ENCODE data around the gene CRACR2A. TPM values are rescaled to one million over a fixed set of nuclear protein-coding genes. Genes with fewer than 3 reads are reported as not detected.

Gene CRACR2A
- total RNA-seq, 1 donor from 2014 or later: 6.2 TPM

GRCh38 chr12:3568695-3569094 lies 184.2 kb downstream of the CRACR2A start:
- Histone ChIP-seq H3K27me3 (ENCODE audit: control insufficient read depth, insufficient read depth, low read length) (no peaks in the 10 kb centered on the region), H3K4me3 (ENCODE audit: low read depth, low read length) (no peak overlapping the region), H3K36me3 (ENCODE audit: control insufficient read depth, insufficient read depth, low read length) (no peaks in the 10 kb centered on the region)
- DNase-seq (ENCODE audit: low read depth): no peak
- TF ChIP-seq, protein P1, sequence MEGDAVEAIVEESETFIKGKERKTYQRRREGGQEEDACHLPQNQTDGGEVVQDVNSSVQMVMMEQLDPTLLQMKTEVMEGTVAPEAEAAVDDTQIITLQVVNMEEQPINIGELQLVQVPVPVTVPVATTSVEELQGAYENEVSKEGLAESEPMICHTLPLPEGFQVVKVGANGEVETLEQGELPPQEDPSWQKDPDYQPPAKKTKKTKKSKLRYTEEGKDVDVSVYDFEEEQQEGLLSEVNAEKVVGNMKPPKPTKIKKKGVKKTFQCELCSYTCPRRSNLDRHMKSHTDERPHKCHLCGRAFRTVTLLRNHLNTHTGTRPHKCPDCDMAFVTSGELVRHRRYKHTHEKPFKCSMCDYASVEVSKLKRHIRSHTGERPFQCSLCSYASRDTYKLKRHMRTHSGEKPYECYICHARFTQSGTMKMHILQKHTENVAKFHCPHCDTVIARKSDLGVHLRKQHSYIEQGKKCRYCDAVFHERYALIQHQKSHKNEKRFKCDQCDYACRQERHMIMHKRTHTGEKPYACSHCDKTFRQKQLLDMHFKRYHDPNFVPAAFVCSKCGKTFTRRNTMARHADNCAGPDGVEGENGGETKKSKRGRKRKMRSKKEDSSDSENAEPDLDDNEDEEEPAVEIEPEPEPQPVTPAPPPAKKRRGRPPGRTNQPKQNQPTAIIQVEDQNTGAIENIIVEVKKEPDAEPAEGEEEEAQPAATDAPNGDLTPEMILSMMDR (IDR thresholded peaks at IDR 0.05; ENCODE audit: insufficient read depth, low read length, poor library complexity, severe bottlenecking): no peak

GRCh38 chr12:3565985-3566384 lies 186.9 kb downstream of the CRACR2A start:
- no peak overlapping the region for H3K4me3 ChIP-seq (ENCODE audit: low read depth, low read length)
- DNase-seq (ENCODE audit: low read depth): no peak
- TF ChIP-seq, protein P1 (IDR thresholded peaks at IDR 0.05; ENCODE audit: insufficient read depth, low read length, poor library complexity, severe bottlenecking): no peak
- H3K27me3 ChIP-seq (ENCODE audit: control insufficient read depth, insufficient read depth, low read length): no peaks in the 10 kb centered on the region
- H3K36me3 ChIP-seq (ENCODE audit: control insufficient read depth, insufficient read depth, low read length): no peaks in the 10 kb centered on the region

Other genes starting within 250 kb of the CRACR2A start
- 8.0 and 9.0 TPM in 2 replicates for gene PARP11, start 120.3 kb upstream of the CRACR2A start, total RNA-seq